GM19025 (cell line): Measurements from ENCODE around the gene LUC7L2.
"Not testable (repeated sequence)": the region's sequence is repeated elsewhere in the genome, so short reads cannot be mapped to it uniquely, and the experiment has no call there.

Experiments used
- ATAC-seq: cut with Tn5 transposase; IDR thresholded peaks from one replicate; pipeline ENCODE4 v1.9.1; 2021; ENCODE audit warnings: mild to moderate bottlenecking, low read depth, moderate library complexity; ENCODE audit not compliant: unreplicated experiment

The LUC7L2 gene

GRCh38 chr7:139354729-139355128, 5.0 kb upstream of the LUC7L2 start:
- no peak for ATAC-seq

GRCh38 chr7:139355320-139355719, 4.4 kb upstream of the LUC7L2 start:
- no peak for ATAC-seq

DNA sequence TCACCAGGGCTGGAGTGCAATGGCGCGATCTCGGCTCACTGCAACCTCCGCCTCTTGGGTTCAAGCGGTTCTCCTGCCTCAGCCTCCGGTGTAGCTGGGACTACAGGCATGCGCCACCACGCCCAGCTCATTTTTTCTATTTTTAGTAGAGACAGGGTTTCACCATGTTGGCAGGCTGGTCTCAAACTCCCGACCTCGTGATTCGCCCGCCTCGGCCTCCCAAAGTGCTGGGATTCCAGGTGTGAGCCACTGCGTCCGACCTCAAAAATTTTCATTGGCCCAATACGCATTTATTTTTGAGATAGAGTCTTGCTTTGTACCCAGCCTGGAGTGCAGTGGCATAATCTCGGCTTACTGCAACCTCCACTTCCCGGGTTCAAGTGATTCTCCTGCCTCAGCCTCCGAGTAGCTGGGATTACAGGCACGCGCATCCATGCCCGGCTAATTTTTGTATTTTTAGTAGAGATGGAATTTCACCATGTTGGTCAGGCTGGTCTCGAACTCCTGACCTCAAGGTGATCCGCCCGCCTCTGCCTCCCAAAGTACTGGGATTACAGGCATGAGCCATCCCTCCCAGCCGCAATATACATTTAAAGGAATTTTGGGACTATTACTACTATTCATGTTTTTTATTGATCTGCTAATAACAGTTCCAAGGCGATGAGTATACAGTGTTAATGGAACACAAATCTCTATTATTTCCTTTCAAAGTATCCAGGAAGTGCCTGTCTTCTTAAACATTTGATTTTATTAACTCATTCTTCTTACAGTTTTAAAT, 1.8 kb upstream of the LUC7L2 start:
- ATAC-seq: not testable (repeated sequence)

DNA sequence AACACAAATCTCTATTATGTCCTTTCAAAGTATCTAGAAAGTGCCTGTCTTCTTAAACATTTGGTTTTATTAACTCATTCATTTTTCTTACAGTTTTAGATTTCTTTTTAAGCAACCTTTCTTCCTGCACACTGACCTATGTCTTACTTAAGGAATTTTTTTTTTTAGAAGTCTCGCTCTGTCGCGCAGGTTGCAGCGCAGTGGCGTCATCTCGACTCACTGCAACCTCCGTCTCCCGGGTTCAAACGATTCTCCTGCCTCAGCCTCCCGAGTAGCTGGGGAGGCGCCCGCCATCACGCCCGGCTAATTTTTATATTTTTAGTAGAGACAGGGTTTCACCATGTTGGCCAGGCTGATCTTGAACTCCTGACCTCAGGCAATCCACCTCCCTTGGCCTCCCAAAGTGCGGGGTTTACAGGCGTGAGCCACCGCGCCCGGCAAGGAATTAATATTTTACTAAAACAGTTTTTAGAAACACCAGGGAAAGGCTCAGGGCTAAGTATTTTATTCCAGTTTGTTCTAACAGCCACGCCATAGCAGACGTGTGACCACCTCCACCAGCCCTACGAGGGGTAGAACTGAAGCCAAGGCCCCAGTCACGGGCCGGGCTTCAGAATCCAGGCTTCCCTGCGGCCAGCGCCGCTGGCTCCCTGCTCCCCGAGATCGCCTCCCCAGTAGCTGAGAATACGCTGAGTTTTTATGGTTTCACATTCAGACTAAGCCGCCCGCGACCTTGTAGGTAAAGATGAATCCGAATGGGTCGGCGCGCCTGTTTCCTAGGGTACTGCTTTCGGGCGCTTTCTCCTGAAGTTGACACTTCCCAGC, 941 bp upstream of the LUC7L2 start:
- ATAC-seq: peak; percentile 16

DNA sequence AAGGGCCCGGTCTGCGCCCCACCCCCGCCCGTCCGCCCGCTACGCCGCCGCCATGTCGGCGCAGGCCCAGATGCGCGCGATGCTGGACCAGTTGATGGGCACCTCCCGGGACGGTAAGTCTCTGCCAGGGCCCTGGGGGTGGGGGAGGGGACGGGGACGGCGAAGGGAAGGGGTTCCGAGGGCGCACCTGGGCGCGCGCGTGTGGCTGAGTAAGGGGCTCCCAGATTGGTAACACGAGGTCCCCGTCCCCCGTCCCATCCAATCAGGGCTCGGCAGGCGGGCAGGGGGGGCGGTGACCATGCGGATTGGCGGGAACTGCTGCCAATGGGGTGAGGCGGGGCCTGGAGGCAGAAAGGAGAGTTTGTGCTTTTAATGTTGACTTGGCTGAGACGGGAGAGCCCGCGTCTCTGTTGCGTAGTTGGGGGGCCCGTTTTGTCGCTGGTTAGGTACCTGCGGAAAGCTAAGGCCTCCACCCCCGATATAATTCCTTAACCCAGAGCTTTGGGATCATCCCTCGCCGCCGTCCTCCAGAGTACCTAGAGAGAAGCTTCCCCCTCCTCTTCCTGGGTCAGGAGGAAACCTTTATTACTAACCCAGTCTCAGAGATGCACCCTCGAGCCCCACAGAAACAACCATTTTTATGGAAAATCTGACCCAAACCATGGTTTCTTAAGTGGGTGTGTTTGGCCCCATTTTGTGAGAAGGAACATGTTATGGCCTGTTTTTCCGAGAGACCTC, 685 bp downstream of the LUC7L2 start:
- ATAC-seq: peak; percentile 55

GRCh38 chr7:139360948-139361307, 1.2 kb downstream of the LUC7L2 start:
- no peak for ATAC-seq

DNA sequence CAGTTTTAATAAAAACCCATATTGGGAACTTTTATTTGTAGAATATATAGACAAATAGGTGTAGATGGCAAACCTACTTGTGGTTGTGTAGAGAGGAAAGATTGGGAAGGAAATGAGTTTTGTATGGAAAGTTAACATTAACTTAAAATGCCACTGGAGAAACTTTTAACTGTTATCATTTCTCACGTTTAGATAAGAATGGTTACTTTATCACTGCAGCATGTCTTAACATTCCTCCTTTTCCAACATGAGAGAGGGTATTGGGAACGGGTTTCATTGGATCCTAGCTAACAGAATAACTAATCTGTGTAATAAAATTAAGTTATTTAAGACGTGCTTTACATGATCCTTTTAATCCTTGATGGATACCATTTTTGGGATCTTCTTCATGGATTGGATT, 1.8 kb downstream of the LUC7L2 start:
- no peak for ATAC-seq

- no peak for ATAC-seq
Observed at GRCh38 chr7:139362302-139362701, 2.6 kb downstream of the LUC7L2 start.

- no peak for ATAC-seq
Observed at GRCh38 chr7:139362981-139363380, 3.3 kb downstream of the LUC7L2 start.

- ATAC-seq: no peak
Observed at GRCh38 chr7:139365336-139365735, 5.6 kb downstream of the LUC7L2 start.

DNA sequence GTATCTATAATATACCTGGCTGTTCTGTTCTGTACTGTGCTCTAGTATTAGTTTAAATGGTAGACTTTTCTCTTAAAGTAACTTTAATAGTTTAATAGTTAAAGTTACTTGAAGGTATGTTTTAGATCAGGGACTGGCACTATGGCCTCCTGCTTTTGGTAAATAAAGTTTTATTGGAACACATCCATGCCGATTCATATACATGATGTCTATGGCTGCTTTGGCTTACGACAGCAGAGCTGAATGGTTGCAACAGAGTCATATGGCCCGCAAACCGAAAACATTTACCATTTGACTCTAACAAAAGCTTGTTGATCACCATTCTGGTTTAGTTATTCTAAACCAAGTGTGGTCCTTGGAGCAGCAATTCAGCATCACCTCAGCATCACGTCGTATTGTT, 6.7 kb downstream of the LUC7L2 start:
- no peak for ATAC-seq

GRCh38 chr7:139367438-139368155, 7.9 kb downstream of the LUC7L2 start:
- no peak for ATAC-seq

DNA sequence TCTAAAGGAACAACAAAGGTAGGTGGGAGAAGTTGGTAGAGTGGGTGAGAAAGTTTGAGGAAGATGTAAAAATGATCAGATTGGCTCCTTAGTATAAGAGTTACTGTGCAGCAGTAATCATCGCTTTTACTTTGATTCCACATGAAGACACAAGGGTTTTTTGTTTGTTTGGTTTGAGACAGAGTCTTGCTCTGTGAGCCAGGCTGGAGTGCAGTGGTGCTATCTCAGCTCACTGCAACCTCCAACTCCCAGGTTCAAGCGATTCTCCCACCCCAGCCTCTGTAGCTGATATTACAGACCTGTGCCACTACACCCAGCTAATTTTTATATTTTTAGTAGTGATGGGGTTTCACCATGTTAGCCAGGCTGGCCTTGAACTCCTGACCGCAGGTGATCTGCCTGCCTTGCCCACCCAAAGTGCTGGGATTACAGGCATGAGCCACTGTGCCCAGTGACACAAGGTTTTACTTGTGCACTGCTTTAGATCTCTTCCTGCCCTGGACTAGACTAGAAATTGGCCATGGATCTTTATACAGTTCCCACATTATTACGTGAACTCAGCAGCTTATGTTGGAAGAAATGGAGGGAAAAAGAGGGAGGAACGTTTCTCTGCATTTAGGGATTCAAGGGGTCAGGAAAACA, 10.7 kb downstream of the LUC7L2 start:
- no peak for ATAC-seq

DNA sequence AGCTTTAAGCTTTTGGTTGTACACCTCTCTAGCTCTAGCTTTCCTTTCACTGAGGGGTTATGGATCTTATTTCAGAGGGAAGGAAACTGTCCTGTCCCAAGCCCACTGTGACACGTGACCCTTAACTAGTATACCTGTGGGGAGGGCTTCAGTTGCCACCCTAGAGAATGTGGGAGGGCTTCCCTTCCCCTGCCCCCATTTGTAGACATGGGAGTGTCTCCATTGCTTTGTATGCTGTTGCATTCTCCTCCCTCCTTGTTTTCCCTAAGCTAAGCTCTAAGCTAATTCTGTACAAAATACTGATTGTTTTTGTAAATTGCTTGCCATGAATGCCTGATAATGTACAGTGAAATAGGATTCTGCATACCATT, 11.2 kb downstream of the LUC7L2 start:
- no peak for ATAC-seq

GRCh38 chr7:139374246-139374645, 14.6 kb downstream of the LUC7L2 start:
- ATAC-seq: no peak

DNA sequence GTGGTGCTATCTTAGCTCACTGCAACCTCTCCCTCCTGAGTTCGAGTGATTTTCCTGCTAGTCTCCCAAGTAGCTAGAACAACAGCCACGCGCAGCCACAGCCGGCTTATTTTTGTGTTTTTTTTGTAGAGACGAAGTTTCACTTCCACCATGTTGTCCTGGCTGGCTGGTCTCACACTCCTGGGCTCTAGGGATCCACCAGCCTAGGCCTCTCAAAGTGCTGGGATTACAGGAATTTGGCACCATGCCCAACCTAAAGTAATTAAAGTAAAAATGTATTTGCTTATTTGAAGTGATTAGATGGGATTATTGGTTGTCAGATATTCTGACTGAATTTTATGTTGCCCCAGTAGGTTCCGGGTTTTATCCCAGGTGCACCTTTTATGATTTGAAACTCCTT, 22.7 kb downstream of the LUC7L2 start:
- ATAC-seq: no peak

GRCh38 chr7:139384611-139385010, 24.9 kb downstream of the LUC7L2 start:
- ATAC-seq: no peak

DNA sequence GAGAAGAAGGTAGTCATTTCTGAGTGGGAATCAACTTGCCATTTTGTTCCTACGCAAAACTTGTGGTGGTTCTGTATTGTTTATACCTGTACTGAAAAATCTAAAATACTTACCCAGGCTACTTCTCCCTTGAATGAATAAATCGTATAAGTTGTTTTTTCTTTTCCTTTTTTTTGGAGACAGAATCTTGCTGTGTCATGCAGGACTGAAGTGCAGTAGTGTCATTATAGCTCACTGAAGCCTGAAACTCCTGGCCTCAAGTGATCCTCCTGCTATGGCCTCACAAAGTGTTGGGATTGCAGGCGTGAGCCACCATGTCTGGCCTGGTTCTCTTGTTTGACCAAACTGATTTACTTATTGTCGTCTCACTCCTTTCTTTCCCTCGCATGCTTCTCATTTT, 27.9 kb downstream of the LUC7L2 start:
- ATAC-seq: no peak

DNA sequence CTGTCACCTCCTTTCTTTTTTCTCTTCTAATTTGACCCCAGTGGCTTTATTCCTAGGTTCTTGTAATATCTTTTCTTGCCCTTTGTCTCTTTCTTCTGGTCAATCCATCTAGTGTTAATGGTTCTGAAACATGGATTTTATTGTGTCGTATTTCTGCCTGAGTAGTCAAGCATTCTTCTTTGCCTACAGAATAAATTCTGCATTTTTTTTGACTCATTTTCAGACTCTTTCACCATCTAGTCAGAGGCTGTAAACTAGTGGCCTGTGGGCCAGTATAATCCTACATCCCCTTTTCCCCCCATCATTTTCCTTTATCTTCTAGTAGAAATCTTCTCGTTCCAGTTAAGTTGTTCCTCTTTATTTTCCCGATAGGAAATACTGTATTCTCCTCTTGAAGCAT, 29.4 kb downstream of the LUC7L2 start:
- ATAC-seq: no peak

- ATAC-seq: no peak
Observed at GRCh38 chr7:139389774-139390173, 30.1 kb downstream of the LUC7L2 start.
